ENCODE results near the gene PSD. TPM values are rescaled to one million over a fixed set of nuclear protein-coding genes. Genes with fewer than 3 reads are reported as not detected.

The PSD gene
- total RNA-seq, 1 experiment from 2014 or later = 3.4 TPM

DNA sequence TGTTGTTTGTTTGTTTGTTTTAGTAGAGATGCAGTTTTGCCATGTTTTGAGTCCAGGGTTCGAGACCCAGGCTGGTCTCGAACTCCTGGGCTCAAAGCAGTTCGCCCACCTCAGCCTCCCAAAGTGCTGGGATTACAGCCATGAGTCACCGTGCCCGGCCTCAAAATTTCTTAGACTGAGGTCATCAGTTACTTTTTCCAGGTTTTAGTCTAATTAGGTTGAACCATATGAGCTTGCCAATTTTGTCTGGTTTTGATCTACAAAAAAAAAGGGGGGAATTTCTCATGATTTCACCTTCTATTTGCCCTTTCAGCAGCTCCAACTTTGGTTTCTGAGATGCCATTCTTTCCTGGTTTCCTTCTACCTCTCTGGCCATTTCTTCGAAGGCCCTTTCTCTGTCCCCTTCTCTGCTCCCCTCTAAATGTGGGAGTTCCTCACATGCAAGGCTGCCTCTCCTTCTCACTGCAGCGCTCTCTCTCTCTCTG, 8.3 kb upstream of the PSD start:
- Mint-ChIP-seq H3K9me3 (no peaks in the 10 kb centered on the region; a peak in 1 of 5 replicates), H3K4me3 (no peak overlapping the region), H3K36me3 (ENCODE audit: insufficient read depth in 1 of 3, low read depth in 3 of 3) (peaks cover 7 to 17% (median 16%) of the 10 kb centered on the region in 3 experiments; a peak in 5 of 7 replicates), H3K27ac (no peak overlapping the region), H3K4me1 (peaks cover 9 to 18% of the 10 kb centered on the region in 2 experiments), H3K27me3 (ENCODE audit: low read depth) (peaks cover 12% of the 10 kb centered on the region)
- Histone ChIP-seq H3K4me2 (ENCODE audit: insufficient read depth, insufficient read length, low read length) (no peak overlapping the region), H2AK5ac (ENCODE audit: insufficient read length, low read length) (no peak overlapping the region), H4K20me1 (ENCODE audit: control insufficient read depth, insufficient read depth, insufficient read length) (no peaks in the 10 kb centered on the region), H3K23ac (ENCODE audit: insufficient read length, low read depth, low read length) (no peak overlapping the region), H4K5ac (ENCODE audit: insufficient read length, low read depth, low read length) (no peak overlapping the region), H3K27me3 (ENCODE audit: insufficient read depth, low read length) (no peaks in the 10 kb centered on the region), H3K79me1 (ENCODE audit: insufficient read depth, low read depth, low read length, poor library complexity, severe bottlenecking) (no peaks in the 10 kb centered on the region), H4K91ac (ENCODE audit: insufficient read length, low read depth, low read length) (no peak overlapping the region), H4K8ac (replicated peaks; ENCODE audit: insufficient read length, low read depth, low read length) (no peak overlapping the region), H2BK5ac (ENCODE audit: insufficient read length, low read length) (no peak overlapping the region), H2AFZ (ENCODE audit: low read length) (no peak overlapping the region), H3K9ac (ENCODE audit: extremely low read depth, insufficient read length, low read length) (no peak overlapping the region), H3K4ac (ENCODE audit: low read depth, low read length) (no peak overlapping the region), H3K27ac (ENCODE audit: insufficient read length, low read depth, low read length) (no peak overlapping the region), H3K4me1 (ENCODE audit: insufficient read depth, low read length) (no peaks in the 10 kb centered on the region; the same call in 1 of the 2 replicates), H3K56ac (ENCODE audit: insufficient read length, low read depth, low read length) (no peak overlapping the region), H2BK120ac (ENCODE audit: low read depth, low read length, poor library complexity, severe bottlenecking) (no peak overlapping the region), H3K14ac (ENCODE audit: insufficient read depth, low read length) (no peak overlapping the region), H2BK12ac (ENCODE audit: insufficient read length, low read depth, low read length) (no peak overlapping the region), H3K9me3 (ENCODE audit: control insufficient read depth, low read depth, low read length) (no peaks in the 10 kb centered on the region), H3K23me2 (ENCODE audit: insufficient read length, low read depth, low read length, poor library complexity, severe bottlenecking) (peaks cover 8% of the 10 kb centered on the region), H3K79me2 (ENCODE audit: insufficient read depth, low read length) (no peaks in the 10 kb centered on the region), H3K18ac (ENCODE audit: insufficient read length, low read depth, low read length) (no peak overlapping the region), H3T11ph (ENCODE audit: low read length) (no peak overlapping the region), H2BK15ac (ENCODE audit: low read depth, low read length) (no peak overlapping the region), H2BK20ac (ENCODE audit: low read depth, low read length, poor library complexity, severe bottlenecking) (no peak overlapping the region)
- WGBS (ENCODE audit: extremely low coverage, insufficient read length, low lambda C conversion rate) = no CpG with 5 or more reads among the region's 7 CpGs
- TF ChIP-seq, protein P1, sequence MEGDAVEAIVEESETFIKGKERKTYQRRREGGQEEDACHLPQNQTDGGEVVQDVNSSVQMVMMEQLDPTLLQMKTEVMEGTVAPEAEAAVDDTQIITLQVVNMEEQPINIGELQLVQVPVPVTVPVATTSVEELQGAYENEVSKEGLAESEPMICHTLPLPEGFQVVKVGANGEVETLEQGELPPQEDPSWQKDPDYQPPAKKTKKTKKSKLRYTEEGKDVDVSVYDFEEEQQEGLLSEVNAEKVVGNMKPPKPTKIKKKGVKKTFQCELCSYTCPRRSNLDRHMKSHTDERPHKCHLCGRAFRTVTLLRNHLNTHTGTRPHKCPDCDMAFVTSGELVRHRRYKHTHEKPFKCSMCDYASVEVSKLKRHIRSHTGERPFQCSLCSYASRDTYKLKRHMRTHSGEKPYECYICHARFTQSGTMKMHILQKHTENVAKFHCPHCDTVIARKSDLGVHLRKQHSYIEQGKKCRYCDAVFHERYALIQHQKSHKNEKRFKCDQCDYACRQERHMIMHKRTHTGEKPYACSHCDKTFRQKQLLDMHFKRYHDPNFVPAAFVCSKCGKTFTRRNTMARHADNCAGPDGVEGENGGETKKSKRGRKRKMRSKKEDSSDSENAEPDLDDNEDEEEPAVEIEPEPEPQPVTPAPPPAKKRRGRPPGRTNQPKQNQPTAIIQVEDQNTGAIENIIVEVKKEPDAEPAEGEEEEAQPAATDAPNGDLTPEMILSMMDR (conservative IDR thresholded peaks at IDR 0.05) = no peak
- no peak for DNase-seq

Data from H9 (cell line).